ENCODE data around the gene PIAS4. TPM values are rescaled to one million over a fixed set of nuclear protein-coding genes. Genes with fewer than 3 reads are reported as not detected.

PIAS4 gene
- total RNA-seq, 1 experiment from 2014 or later, result 17.3 TPM

GRCh38 chr19:3980353-3981251, 26.9 kb upstream of the PIAS4 start:
- peaks cover 82% of the 10 kb centered on the region for H4K20me1 ChIP-seq (ENCODE audit: insufficient read depth, low read depth, low read length)
- H3K4me3 ChIP-seq (ENCODE audit: low read length), result no peak overlapping the region
- peaks cover 11% of the 10 kb centered on the region for H3K4me1 ChIP-seq (ENCODE audit: low read length)
- DNase-seq, result no peak
- H3K79me2 ChIP-seq (ENCODE audit: low read length), result peaks cover 42% of the 10 kb centered on the region
- H3K27me3 ChIP-seq (ENCODE audit: low read length), result no peaks in the 10 kb centered on the region
- no peak overlapping the region for H3K4me2 ChIP-seq (ENCODE audit: low read depth, low read length, poor library complexity, severe bottlenecking)
- no peak overlapping the region for H2AFZ ChIP-seq (ENCODE audit: low read length)
- H3K9me2 ChIP-seq (replicated peaks; ENCODE audit: insufficient read depth, low read length), result no peaks in the 10 kb centered on the region
- H3K9me3 ChIP-seq (ENCODE audit: low read length), result no peaks in the 10 kb centered on the region
- no peak overlapping the region for H3K9ac ChIP-seq (ENCODE audit: low read length)
- H3K36me3 ChIP-seq (ENCODE audit: insufficient read depth, low read length), result peaks cover 82% of the 10 kb centered on the region
- H3K27ac ChIP-seq (ENCODE audit: low read length), result no peak overlapping the region

GRCh38 chr19:3981373-3981735, 26.2 kb upstream of the PIAS4 start:
- Histone ChIP-seq H3K79me2 (ENCODE audit: low read length) (peaks cover 42% of the 10 kb centered on the region), H2AFZ (ENCODE audit: low read length) (no peak overlapping the region), H3K4me3 (ENCODE audit: low read length) (no peak overlapping the region), H4K20me1 (ENCODE audit: insufficient read depth, low read depth, low read length) (peaks cover 78% of the 10 kb centered on the region), H3K27me3 (ENCODE audit: low read length) (no peaks in the 10 kb centered on the region), H3K27ac (ENCODE audit: low read length) (no peak overlapping the region), H3K4me2 (ENCODE audit: low read depth, low read length, poor library complexity, severe bottlenecking) (no peak overlapping the region), H3K9ac (ENCODE audit: low read length) (no peak overlapping the region), H3K4me1 (ENCODE audit: low read length) (peaks cover 18% of the 10 kb centered on the region), H3K9me3 (ENCODE audit: low read length) (no peaks in the 10 kb centered on the region), H3K36me3 (ENCODE audit: insufficient read depth, low read length) (peaks cover 76% of the 10 kb centered on the region), H3K9me2 (replicated peaks; ENCODE audit: insufficient read depth, low read length) (no peaks in the 10 kb centered on the region)
- DNase-seq, result no peak

GRCh38 chr19:3981736-3982681, 25.5 kb upstream of the PIAS4 start:
- no peak overlapping the region for H3K4me2 ChIP-seq (ENCODE audit: low read depth, low read length, poor library complexity, severe bottlenecking)

GRCh38 chr19:3982701-3983541, 24.6 kb upstream of the PIAS4 start:
- H3K4me1 ChIP-seq (ENCODE audit: low read length), result peaks cover 32% of the 10 kb centered on the region

More at GRCh38 chr19:3981736-3982681, 25.5 kb upstream of the PIAS4 start:
- Histone ChIP-seq H3K79me2 (ENCODE audit: low read length) (peaks cover 42% of the 10 kb centered on the region), H3K4me3 (ENCODE audit: low read length) (no peak overlapping the region), H4K20me1 (ENCODE audit: insufficient read depth, low read depth, low read length) (peaks cover 73% of the 10 kb centered on the region), H3K9me2 (replicated peaks; ENCODE audit: insufficient read depth, low read length) (no peaks in the 10 kb centered on the region), H3K27ac (ENCODE audit: low read length) (no peak overlapping the region), H3K36me3 (ENCODE audit: insufficient read depth, low read length) (peaks cover 70% of the 10 kb centered on the region), H3K4me1 (ENCODE audit: low read length) (peaks cover 25% of the 10 kb centered on the region), H2AFZ (ENCODE audit: low read length) (no peak overlapping the region), H3K9me3 (ENCODE audit: low read length) (no peaks in the 10 kb centered on the region), H3K27me3 (ENCODE audit: low read length) (no peaks in the 10 kb centered on the region), H3K9ac (ENCODE audit: low read length) (no peak overlapping the region)
- no peak for DNase-seq

GRCh38 chr19:3983542-3983914, 24.0 kb upstream of the PIAS4 start:
- peaks cover 37% of the 10 kb centered on the region for H3K4me1 ChIP-seq (ENCODE audit: low read length)
- H3K4me3 ChIP-seq (ENCODE audit: low read length), result peak overlapping the region; percentile 96; the same call in 1 of the 2 replicates
- H3K27ac ChIP-seq (ENCODE audit: low read length), result peak overlapping the region; percentile 92
- DNase-seq, result no peak
- peak overlapping the region; percentile 96 for H3K9ac ChIP-seq (ENCODE audit: low read length)
- H3K9me2 ChIP-seq (replicated peaks; ENCODE audit: insufficient read depth, low read length), result no peaks in the 10 kb centered on the region
- peaks cover 42% of the 10 kb centered on the region for H3K79me2 ChIP-seq (ENCODE audit: low read length)
- H3K9me3 ChIP-seq (ENCODE audit: low read length), result no peaks in the 10 kb centered on the region
- H4K20me1 ChIP-seq (ENCODE audit: insufficient read depth, low read depth, low read length), result peaks cover 58% of the 10 kb centered on the region
- peak overlapping the region; percentile 85 for H3K4me2 ChIP-seq (ENCODE audit: low read depth, low read length, poor library complexity, severe bottlenecking)
- peaks cover 56% of the 10 kb centered on the region for H3K36me3 ChIP-seq (ENCODE audit: insufficient read depth, low read length)
- H3K27me3 ChIP-seq (ENCODE audit: low read length), result no peaks in the 10 kb centered on the region
- H2AFZ ChIP-seq (ENCODE audit: low read length), result no peak overlapping the region

More at GRCh38 chr19:3982701-3983541, 24.6 kb upstream of the PIAS4 start:
- H3K36me3 ChIP-seq (ENCODE audit: insufficient read depth, low read length), result peaks cover 61% of the 10 kb centered on the region
- no peak overlapping the region for H2AFZ ChIP-seq (ENCODE audit: low read length)
- peak overlapping the region; percentile 96; the same call in 1 of the 2 replicates for H3K9ac ChIP-seq (ENCODE audit: low read length)
- H3K79me2 ChIP-seq (ENCODE audit: low read length), result peaks cover 42% of the 10 kb centered on the region
- peak; percentile 40 for DNase-seq
- H3K27ac ChIP-seq (ENCODE audit: low read length), result no peak overlapping the region
- peak overlapping the region; percentile 96; the same call in 1 of the 2 replicates for H3K4me3 ChIP-seq (ENCODE audit: low read length)
- no peaks in the 10 kb centered on the region for H3K27me3 ChIP-seq (ENCODE audit: low read length)
- H4K20me1 ChIP-seq (ENCODE audit: insufficient read depth, low read depth, low read length), result peaks cover 64% of the 10 kb centered on the region
- no peaks in the 10 kb centered on the region for H3K9me2 ChIP-seq (replicated peaks; ENCODE audit: insufficient read depth, low read length)
- H3K4me2 ChIP-seq (ENCODE audit: low read depth, low read length, poor library complexity, severe bottlenecking), result peak overlapping the region; percentile 85
- no peaks in the 10 kb centered on the region for H3K9me3 ChIP-seq (ENCODE audit: low read length)

- H3K79me2 ChIP-seq (ENCODE audit: low read length), result peaks cover 42% of the 10 kb centered on the region
- peak overlapping the region; percentile 85 for H3K4me2 ChIP-seq (ENCODE audit: low read depth, low read length, poor library complexity, severe bottlenecking)
- peaks cover 58% of the 10 kb centered on the region for H4K20me1 ChIP-seq (ENCODE audit: insufficient read depth, low read depth, low read length)
- peak overlapping the region; percentile 96 for H3K4me3 ChIP-seq (ENCODE audit: low read length)
- peaks cover 37% of the 10 kb centered on the region for H3K4me1 ChIP-seq (ENCODE audit: low read length)
- peak overlapping the region; percentile 96 for H3K9ac ChIP-seq (ENCODE audit: low read length)
- no peaks in the 10 kb centered on the region for H3K27me3 ChIP-seq (ENCODE audit: low read length)
- DNase-seq, result peak; percentile 72
- no peaks in the 10 kb centered on the region for H3K9me3 ChIP-seq (ENCODE audit: low read length)
- no peak overlapping the region for H2AFZ ChIP-seq (ENCODE audit: low read length)
- H3K9me2 ChIP-seq (replicated peaks; ENCODE audit: insufficient read depth, low read length), result no peaks in the 10 kb centered on the region
- peaks cover 53% of the 10 kb centered on the region for H3K36me3 ChIP-seq (ENCODE audit: insufficient read depth, low read length)
- H3K27ac ChIP-seq (ENCODE audit: low read length), result peak overlapping the region; percentile 92
These were observed 23.5 kb upstream of the PIAS4 start for GRCh38 chr19:3983936-3984583.

- H4K20me1 ChIP-seq (ENCODE audit: insufficient read depth, low read depth, low read length), result peaks cover 54% of the 10 kb centered on the region
- peak overlapping the region; percentile 96 for H3K9ac ChIP-seq (ENCODE audit: low read length)
- peaks cover 42% of the 10 kb centered on the region for H3K4me1 ChIP-seq (ENCODE audit: low read length)
- H3K27ac ChIP-seq (ENCODE audit: low read length), result peak overlapping the region; percentile 92
- no peaks in the 10 kb centered on the region for H3K27me3 ChIP-seq (ENCODE audit: low read length)
- no peaks in the 10 kb centered on the region for H3K9me3 ChIP-seq (ENCODE audit: low read length)
- no peak overlapping the region for H2AFZ ChIP-seq (ENCODE audit: low read length)
- H3K36me3 ChIP-seq (ENCODE audit: insufficient read depth, low read length), result peaks cover 52% of the 10 kb centered on the region
- peak overlapping the region; percentile 96 for H3K4me3 ChIP-seq (ENCODE audit: low read length)
- H3K79me2 ChIP-seq (ENCODE audit: low read length), result peaks cover 42% of the 10 kb centered on the region
- peak overlapping the region; percentile 85 for H3K4me2 ChIP-seq (ENCODE audit: low read depth, low read length, poor library complexity, severe bottlenecking)
- no peak for DNase-seq
- H3K9me2 ChIP-seq (replicated peaks; ENCODE audit: insufficient read depth, low read length), result no peaks in the 10 kb centered on the region
These were observed 23.0 kb upstream of the PIAS4 start for GRCh38 chr19:3984584-3984907.

Measured in Karpas-422 (cell line).